ENCODE results near the gene MAPK8IP3. TPM values are rescaled to one million over a fixed set of nuclear protein-coding genes. Genes with fewer than 3 reads are reported as not detected.

Gene MAPK8IP3
- total and polyA plus RNA-seq, 9 of the 15 experiments (the other 6 are each of a cell fraction or from before 2014, with no cell fraction given) = 0.17 to 58.7 (median 16.7) TPM

DNA sequence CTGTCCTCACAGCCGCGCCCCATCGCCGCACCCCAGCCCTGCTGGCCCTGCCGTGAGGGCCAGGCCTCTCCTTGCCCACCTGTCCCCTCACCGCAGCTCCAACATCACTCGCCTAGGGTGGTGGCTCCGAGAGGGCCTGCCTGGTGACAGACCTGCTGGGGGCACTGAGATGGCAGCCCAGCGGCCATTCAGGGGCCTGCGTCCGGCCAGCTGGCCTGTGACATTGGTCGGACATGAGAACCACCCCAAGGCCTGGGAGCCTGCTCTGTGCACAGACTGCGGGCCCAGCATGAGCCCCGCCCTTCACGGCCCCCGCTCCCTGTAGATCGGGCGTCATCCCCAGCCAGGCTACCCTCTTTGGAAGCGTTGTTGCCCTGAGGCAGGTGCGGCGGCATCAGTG is 53.5 kb downstream of the MAPK8IP3 start:
- DNase-seq (ENCODE audit: extremely low read depth in 1 of 4, low spot score in 3 of 4) = no peak
- POLR2A ChIA-PET = interaction anchor here (0.6 to 1.8 kb wide), 6 partner anchors 9 to 209 kb away, joined by 3 to 5 read pairs (median 4); partner anchors contain the start of genes EME2, MAPK8IP3 and MRPS34
- H3K4me3 ChIP-seq = no peak overlapping the region
- no peak overlapping the region for H2AFZ ChIP-seq (ENCODE audit: low read depth, low read length)
- in situ Hi-C loops (cut with MboI) = no loop called here
- no peaks in the 10 kb centered on the region for H3K27me3 ChIP-seq (ENCODE audit: control insufficient read depth in 2 of 2, insufficient read depth in 2 of 2, low read length in 2 of 2)
- no peak overlapping the region for H3K4me2 ChIP-seq (ENCODE audit: insufficient read depth, low read length)
- intact Hi-C loops (cut with micrococcal nuclease) = no loop called here
- H3K27ac ChIP-seq (ENCODE audit: extremely low read depth, low read depth, low read length) = no peak overlapping the region
- peaks cover 41% of the 10 kb centered on the region; the same call in 2 of the 3 replicates for H3K36me3 ChIP-seq (ENCODE audit: control insufficient read depth, insufficient read depth, low read length)
- H3K9me1 ChIP-seq (ENCODE audit: control insufficient read depth, insufficient read depth, low read length) = no peaks in the 10 kb centered on the region
- no TSS peak for BruUV-seq (replicated peaks)
- TF ChIP-seq ZNF507 (tag; conservative IDR thresholded peaks at IDR 0.05) (no peak), POLR2G (IDR thresholded peaks at IDR 0.05; ENCODE audit: low read depth, low read length) (peak; percentile 26; the same call in 1 of the 2 replicates)
- peak overlapping the region in 1 of 2 experiments; percentile 58; a peak in 2 of 4 replicates for H3K9ac ChIP-seq (ENCODE audit: insufficient read depth in 1 of 2, low read depth in 2 of 2, low read length in 2 of 2)
- no peak for FAIRE-seq
- no peaks in the 10 kb centered on the region for H4K20me1 ChIP-seq (replicated peaks; ENCODE audit: control insufficient read depth, insufficient read depth, low read length)
- no peak for ATAC-seq
- CTCF ChIA-PET (ENCODE audit: low intra/inter-chr PET ratio) = no interaction called here
- peaks cover 9 to 59% of the 10 kb centered on the region in 2 experiments; a peak in 4 of 5 replicates for H3K4me1 ChIP-seq (replicated peaks in 1 of 2; ENCODE audit: control insufficient read depth in 2 of 2, insufficient read depth in 2 of 2, low read length in 2 of 2)
- H3K79me2 ChIP-seq (ENCODE audit: control insufficient read depth, insufficient read depth, low read length) = no peaks in the 10 kb centered on the region; the same call in 2 of the 3 replicates
- WGBS (ENCODE audit: insufficient coverage, low coverage, missing lambda C conversion rate) = 90% methylated on average over 13 of the region's 21 CpGs
- H3K9me3 ChIP-seq (replicated peaks; ENCODE audit: control insufficient read depth, insufficient read depth, low read depth, low read length) = no peaks in the 10 kb centered on the region

DNA sequence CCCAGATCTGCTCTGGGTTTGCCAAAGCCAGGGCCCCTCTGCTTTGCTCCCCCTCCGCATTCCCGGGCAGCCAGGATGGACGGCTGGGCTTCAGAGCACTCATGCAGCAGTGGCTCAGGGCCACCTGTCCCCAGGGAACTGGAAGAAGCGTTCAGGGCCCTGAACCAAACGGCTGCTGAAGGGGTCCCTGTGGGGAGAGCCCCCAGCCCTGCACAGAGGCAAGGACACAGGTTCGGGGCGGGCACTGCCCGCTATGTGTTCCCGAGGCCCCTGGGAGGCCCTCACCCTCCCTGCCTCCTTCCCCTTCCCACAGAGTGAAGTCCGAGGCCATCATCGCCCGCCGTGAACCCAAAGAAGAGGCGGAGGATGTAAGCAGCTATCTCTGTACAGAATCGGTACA is 54.9 kb downstream of the MAPK8IP3 start:
- no peaks in the 10 kb centered on the region for H3K27me3 ChIP-seq (ENCODE audit: control insufficient read depth in 2 of 2, insufficient read depth in 2 of 2, low read length in 2 of 2)
- H3K9me1 ChIP-seq (ENCODE audit: control insufficient read depth, insufficient read depth, low read length) = no peaks in the 10 kb centered on the region
- intact Hi-C loops (cut with micrococcal nuclease) (no loop called here), in situ Hi-C loops (cut with MboI) (loop anchor here (5.0 kb wide), 1 partner anchor 49 kb away; no protein-coding TSS in a partner anchor)
- TF ChIP-seq NCOR1 (IDR thresholded peaks at IDR 0.05) = no peak
- peaks cover 9 to 70% of the 10 kb centered on the region in 2 experiments; a peak in 4 of 5 replicates for H3K4me1 ChIP-seq (replicated peaks in 1 of 2; ENCODE audit: control insufficient read depth in 2 of 2, insufficient read depth in 2 of 2, low read length in 2 of 2)
- WGBS (ENCODE audit: insufficient coverage, low coverage, missing lambda C conversion rate) = 83% methylated on average over 10 of the region's 15 CpGs
- no peaks in the 10 kb centered on the region for H4K20me1 ChIP-seq (replicated peaks; ENCODE audit: control insufficient read depth, insufficient read depth, low read length)
- no peak overlapping the region for H3K27ac ChIP-seq (ENCODE audit: extremely low read depth, low read depth, low read length)
- H3K4me2 ChIP-seq (ENCODE audit: insufficient read depth, low read length) = no peak overlapping the region
- no peak overlapping the region for H2AFZ ChIP-seq (ENCODE audit: low read depth, low read length)
- no peak overlapping the region for H3K4me3 ChIP-seq
- H3K36me3 ChIP-seq (ENCODE audit: control insufficient read depth, insufficient read depth, low read length) = peaks cover 51% of the 10 kb centered on the region; the same call in 2 of the 3 replicates
- ChIA-PET POLR2A (interaction anchor here (0.6 to 1.8 kb wide), 2 partner anchors 10 to 352 kb away, joined by 3 to 5 read pairs; no protein-coding TSS in a partner anchor), CTCF (ENCODE audit: low intra/inter-chr PET ratio) (no interaction called here)
- DNase-seq (ENCODE audit: extremely low read depth in 1 of 4, low spot score in 3 of 4) (no peak), FAIRE-seq (no peak), ATAC-seq (no peak)
- H3K9me3 ChIP-seq (replicated peaks; ENCODE audit: control insufficient read depth, insufficient read depth, low read depth, low read length) = no peaks in the 10 kb centered on the region
- BruUV-seq (replicated peaks) = no TSS peak
- no peak overlapping the region; a peak in 1 of 4 replicates for H3K9ac ChIP-seq (ENCODE audit: insufficient read depth in 1 of 2, low read depth in 2 of 2, low read length in 2 of 2)
- no peaks in the 10 kb centered on the region; the same call in 2 of the 3 replicates for H3K79me2 ChIP-seq (ENCODE audit: control insufficient read depth, insufficient read depth, low read length)
